GM20431 (cell line): Measurements from ENCODE around the gene CTNND2.
"Not testable (repeated sequence)": the region's sequence is repeated elsewhere in the genome, so short reads cannot be mapped to it uniquely, and the experiment has no call there.

Source experiments
- in situ Hi-C: fragments of 300-500 bp; cut with MseI, MboI; formaldehyde crosslinking; loops from one replicate; pipeline ENCODE4 v1.15.0; 2020; ENCODE audit warnings: low sequenced_read_pairs; ENCODE audit not compliant: unreplicated experiment

Gene CTNND2

GRCh38 chr5:11026543-11026942 is 877.7 kb downstream of the CTNND2 start:
- in situ Hi-C loops, result no loop called here

GRCh38 chr5:11023945-11024344 is 880.3 kb downstream of the CTNND2 start:
- in situ Hi-C loops, result no loop called here

GRCh38 chr5:11013793-11014192 is 890.5 kb downstream of the CTNND2 start:
- in situ Hi-C loops, result no loop called here

- in situ Hi-C loops, result no loop called here
Measured at GRCh38 chr5:11012295-11012694, 892.0 kb downstream of the CTNND2 start.

- in situ Hi-C loops, result no loop called here
Measured at GRCh38 chr5:11010429-11011210, 893.6 kb downstream of the CTNND2 start.

- in situ Hi-C loops, result no loop called here
Measured at GRCh38 chr5:11009576-11009975, 894.7 kb downstream of the CTNND2 start.

- in situ Hi-C loops, result no loop called here
Measured at GRCh38 chr5:11007269-11007870, 896.9 kb downstream of the CTNND2 start.

- in situ Hi-C loops, result not testable (repeated sequence)
Measured at GRCh38 chr5:11004523-11004922, 899.7 kb downstream of the CTNND2 start.

GRCh38 chr5:11000515-11001353 is 903.5 kb downstream of the CTNND2 start:
- in situ Hi-C loops, result no loop called here

GRCh38 chr5:10999714-11000113 is 904.5 kb downstream of the CTNND2 start:
- in situ Hi-C loops, result no loop called here

- in situ Hi-C loops, result no loop called here
Measured at GRCh38 chr5:10995891-10996290, 908.4 kb downstream of the CTNND2 start.

GRCh38 chr5:10994091-10994986 is 909.9 kb downstream of the CTNND2 start:
- in situ Hi-C loops, result no loop called here

- in situ Hi-C loops, result no loop called here
Measured at GRCh38 chr5:10990634-10991033, 913.6 kb downstream of the CTNND2 start.

GRCh38 chr5:10989577-10990263 is 914.5 kb downstream of the CTNND2 start:
- in situ Hi-C loops, result no loop called here

GRCh38 chr5:10988622-10989021 is 915.6 kb downstream of the CTNND2 start:
- in situ Hi-C loops, result no loop called here

GRCh38 chr5:10987925-10988504 is 916.2 kb downstream of the CTNND2 start:
- in situ Hi-C loops, result no loop called here

- in situ Hi-C loops, result no loop called here
Measured at GRCh38 chr5:10987276-10987924, 916.8 kb downstream of the CTNND2 start.

GRCh38 chr5:10985721-10986110 is 918.5 kb downstream of the CTNND2 start:
- in situ Hi-C loops, result no loop called here
